ENCODE results near the gene NUAK2. TPM values are rescaled to one million over a fixed set of nuclear protein-coding genes. Genes with fewer than 3 reads are reported as not detected.

The NUAK2 gene
- total and polyA plus RNA-seq, 9 donors, result 0.35 to 1.5 (median 0.41) TPM

- H3K9me3 ChIP-seq (replicated peaks; ENCODE audit: control insufficient read depth, low read depth, low read length), result no peaks in the 10 kb centered on the region
- H3K4me3 ChIP-seq (ENCODE audit: low read length), result no peak overlapping the region
- WGBS (ENCODE audit: insufficient coverage), result 10% methylated on average over 3 of the region's 4 CpGs
- H3K27ac ChIP-seq (ENCODE audit: low read length), result no peak overlapping the region
- no peaks in the 10 kb centered on the region for H3K36me3 ChIP-seq (ENCODE audit: control insufficient read depth, insufficient read depth, low read length)
- peaks cover 3% of the 10 kb centered on the region for H3K4me1 ChIP-seq (ENCODE audit: control insufficient read depth, insufficient read depth, low read length)
- DNase-seq, result peak; percentile 63
- peaks cover 13% of the 10 kb centered on the region for H3K27me3 ChIP-seq (ENCODE audit: control insufficient read depth, insufficient read depth, low read length)
Observed at GRCh38 chr1:205335692-205336091, 14.1 kb upstream of the NUAK2 start.

GRCh38 chr1:205332015-205332791 is 10.7 kb upstream of the NUAK2 start:
- Histone ChIP-seq H3K4me3 (ENCODE audit: low read length) (no peak overlapping the region), H3K27me3 (ENCODE audit: control insufficient read depth, insufficient read depth, low read length) (peaks cover 23% of the 10 kb centered on the region), H3K36me3 (ENCODE audit: control insufficient read depth, insufficient read depth, low read length) (no peaks in the 10 kb centered on the region), H3K4me1 (ENCODE audit: control insufficient read depth, insufficient read depth, low read length) (peaks cover 8% of the 10 kb centered on the region), H3K9me3 (replicated peaks; ENCODE audit: control insufficient read depth, low read depth, low read length) (no peaks in the 10 kb centered on the region), H3K27ac (ENCODE audit: low read length) (no peak overlapping the region)
- whole genome bisulfite sequencing (ENCODE audit: insufficient coverage), result 81% methylated on average over 6 of the region's 11 CpGs
- no peak for DNase-seq

- WGBS (ENCODE audit: insufficient coverage), result no CpG with 5 or more reads among the region's 2 CpGs
- Histone ChIP-seq H3K9me3 (replicated peaks; ENCODE audit: control insufficient read depth, low read depth, low read length) (no peaks in the 10 kb centered on the region), H3K27me3 (ENCODE audit: control insufficient read depth, insufficient read depth, low read length) (peaks cover 28% of the 10 kb centered on the region), H3K36me3 (ENCODE audit: control insufficient read depth, insufficient read depth, low read length) (no peaks in the 10 kb centered on the region), H3K4me1 (ENCODE audit: control insufficient read depth, insufficient read depth, low read length) (peaks cover 10% of the 10 kb centered on the region), H3K27ac (ENCODE audit: low read length) (no peak overlapping the region), H3K4me3 (ENCODE audit: low read length) (no peak overlapping the region)
- DNase-seq, result no peak
Observed at GRCh38 chr1:205330150-205330549, 8.6 kb upstream of the NUAK2 start.

GRCh38 chr1:205329719-205330118 is 8.2 kb upstream of the NUAK2 start:
- Histone ChIP-seq H3K9me3 (replicated peaks; ENCODE audit: control insufficient read depth, low read depth, low read length) (no peaks in the 10 kb centered on the region), H3K4me1 (ENCODE audit: control insufficient read depth, insufficient read depth, low read length) (peaks cover 10% of the 10 kb centered on the region), H3K27me3 (ENCODE audit: control insufficient read depth, insufficient read depth, low read length) (peaks cover 23% of the 10 kb centered on the region), H3K27ac (ENCODE audit: low read length) (no peak overlapping the region), H3K4me3 (ENCODE audit: low read length) (no peak overlapping the region), H3K36me3 (ENCODE audit: control insufficient read depth, insufficient read depth, low read length) (no peaks in the 10 kb centered on the region)
- WGBS (ENCODE audit: insufficient coverage), result 78% methylated on average over 4 of the region's 5 CpGs
- DNase-seq, result no peak

- Histone ChIP-seq H3K27ac (ENCODE audit: low read length) (no peak overlapping the region), H3K27me3 (ENCODE audit: control insufficient read depth, insufficient read depth, low read length) (peaks cover 23% of the 10 kb centered on the region), H3K36me3 (ENCODE audit: control insufficient read depth, insufficient read depth, low read length) (no peaks in the 10 kb centered on the region), H3K4me1 (ENCODE audit: control insufficient read depth, insufficient read depth, low read length) (peaks cover 10% of the 10 kb centered on the region), H3K4me3 (ENCODE audit: low read length) (no peak overlapping the region), H3K9me3 (replicated peaks; ENCODE audit: control insufficient read depth, low read depth, low read length) (no peaks in the 10 kb centered on the region)
- DNase-seq, result no peak
- WGBS (ENCODE audit: insufficient coverage), result 37% methylated on average over 3 of the region's 4 CpGs
Observed at GRCh38 chr1:205328476-205328875, 6.9 kb upstream of the NUAK2 start.

GRCh38 chr1:205326812-205327466 is 5.4 kb upstream of the NUAK2 start:
- DNase-seq, result no peak
- 88% methylated on average over 4 of the region's 11 CpGs for WGBS (ENCODE audit: insufficient coverage)
- no peaks in the 10 kb centered on the region for H3K36me3 ChIP-seq (ENCODE audit: control insufficient read depth, insufficient read depth, low read length)
- no peaks in the 10 kb centered on the region for H3K9me3 ChIP-seq (replicated peaks; ENCODE audit: control insufficient read depth, low read depth, low read length)
- H3K27me3 ChIP-seq (ENCODE audit: control insufficient read depth, insufficient read depth, low read length), result peaks cover 23% of the 10 kb centered on the region
- no peak overlapping the region for H3K27ac ChIP-seq (ENCODE audit: low read length)
- H3K4me3 ChIP-seq (ENCODE audit: low read length), result no peak overlapping the region
- H3K4me1 ChIP-seq (ENCODE audit: control insufficient read depth, insufficient read depth, low read length), result peaks cover 10% of the 10 kb centered on the region

- Histone ChIP-seq H3K9me3 (replicated peaks; ENCODE audit: control insufficient read depth, low read depth, low read length) (no peaks in the 10 kb centered on the region), H3K27ac (ENCODE audit: low read length) (no peak overlapping the region), H3K4me3 (ENCODE audit: low read length) (no peak overlapping the region), H3K27me3 (ENCODE audit: control insufficient read depth, insufficient read depth, low read length) (peaks cover 28% of the 10 kb centered on the region), H3K36me3 (ENCODE audit: control insufficient read depth, insufficient read depth, low read length) (no peaks in the 10 kb centered on the region), H3K4me1 (ENCODE audit: control insufficient read depth, insufficient read depth, low read length) (peaks cover 14% of the 10 kb centered on the region)
- peak; percentile 71 for DNase-seq
- 0% methylated on average over 1 of the region's 6 CpGs for WGBS (ENCODE audit: insufficient coverage)
Observed at GRCh38 chr1:205325334-205325884, 3.9 kb upstream of the NUAK2 start.

- H3K27me3 ChIP-seq (ENCODE audit: control insufficient read depth, insufficient read depth, low read length), result peaks cover 29% of the 10 kb centered on the region
- no peak overlapping the region for H3K4me3 ChIP-seq (ENCODE audit: low read length)
- 80% methylated on average over 1 of the region's 6 CpGs for WGBS (ENCODE audit: insufficient coverage)
- no peaks in the 10 kb centered on the region for H3K9me3 ChIP-seq (replicated peaks; ENCODE audit: control insufficient read depth, low read depth, low read length)
- H3K4me1 ChIP-seq (ENCODE audit: control insufficient read depth, insufficient read depth, low read length), result peaks cover 14% of the 10 kb centered on the region
- no peak overlapping the region for H3K27ac ChIP-seq (ENCODE audit: low read length)
- DNase-seq, result no peak
- H3K36me3 ChIP-seq (ENCODE audit: control insufficient read depth, insufficient read depth, low read length), result no peaks in the 10 kb centered on the region
Observed at GRCh38 chr1:205324781-205325180, 3.2 kb upstream of the NUAK2 start.

GRCh38 chr1:205323794-205324193 is 2.2 kb upstream of the NUAK2 start:
- H3K27me3 ChIP-seq (ENCODE audit: control insufficient read depth, insufficient read depth, low read length), result peaks cover 31% of the 10 kb centered on the region
- H3K36me3 ChIP-seq (ENCODE audit: control insufficient read depth, insufficient read depth, low read length), result no peaks in the 10 kb centered on the region
- H3K4me1 ChIP-seq (ENCODE audit: control insufficient read depth, insufficient read depth, low read length), result peaks cover 19% of the 10 kb centered on the region
- no peak overlapping the region for H3K27ac ChIP-seq (ENCODE audit: low read length)
- 83% methylated on average over 4 of the region's 6 CpGs for WGBS (ENCODE audit: insufficient coverage)
- no peak overlapping the region for H3K4me3 ChIP-seq (ENCODE audit: low read length)
- no peak for DNase-seq
- H3K9me3 ChIP-seq (replicated peaks; ENCODE audit: control insufficient read depth, low read depth, low read length), result no peaks in the 10 kb centered on the region

- no peaks in the 10 kb centered on the region for H3K9me3 ChIP-seq (replicated peaks; ENCODE audit: control insufficient read depth, low read depth, low read length)
- no peaks in the 10 kb centered on the region for H3K36me3 ChIP-seq (ENCODE audit: control insufficient read depth, insufficient read depth, low read length)
- peaks cover 21% of the 10 kb centered on the region for H3K27me3 ChIP-seq (ENCODE audit: control insufficient read depth, insufficient read depth, low read length)
- no peak overlapping the region for H3K4me3 ChIP-seq (ENCODE audit: low read length)
- DNase-seq, result no peak
- no peak overlapping the region for H3K27ac ChIP-seq (ENCODE audit: low read length)
- WGBS (ENCODE audit: insufficient coverage), result 40% methylated on average over 2 of the region's 5 CpGs
- H3K4me1 ChIP-seq (ENCODE audit: control insufficient read depth, insufficient read depth, low read length), result peaks cover 31% of the 10 kb centered on the region
Observed at GRCh38 chr1:205321959-205322283, 376 bp upstream of the NUAK2 start.
